GM12891 (cell line): ENCODE data around the gene RER1.

Source experiments
- DNase-seq: peaks from one replicate; pipeline ENCODE4 v3.0.0; 2011; ENCODE audit warnings: low spot score; ENCODE audit not compliant: insufficient read length
- FAIRE-seq: peaks from 2 replicates; lab custom pipeline; 2011; peaks lifted over from hg19 to GRCh38; lab: Jason Lieb, UNC
- PAX5 ChIP-seq: IDR thresholded peaks from 2 replicates; pipeline ENCODE4 v1.6.1; 2011; ENCODE audit warnings: low read length, moderate library complexity, mild to moderate bottlenecking; ENCODE audit not compliant: insufficient read depth, severe bottlenecking
- POLR2A ChIP-seq: IDR thresholded peaks from 2 replicates; pipeline ENCODE4 v1.6.1; 2011; ENCODE audit warnings: low read depth, low read length, control low read depth
- POLR2AphosphoS5 ChIP-seq: IDR thresholded peaks from 2 replicates; pipeline ENCODE4 v1.6.1; 2011; ENCODE audit warnings: low read depth, low read length, control low read depth
- POU2F2 ChIP-seq: IDR thresholded peaks from 2 replicates; pipeline ENCODE4 v1.6.1; 2011; ENCODE audit warnings: low read depth, mild to moderate bottlenecking, control low read depth, low read length, moderate library complexity
- SPI1 ChIP-seq: IDR thresholded peaks from 2 replicates; pipeline ENCODE4 v1.6.1; 2011; ENCODE audit warnings: low read depth, low read length, control low read depth
- TAF1 ChIP-seq: IDR thresholded peaks from 2 replicates; pipeline ENCODE4 v1.6.1; 2011; ENCODE audit warnings: low read depth, low read length, control low read depth

The RER1 gene

DNA sequence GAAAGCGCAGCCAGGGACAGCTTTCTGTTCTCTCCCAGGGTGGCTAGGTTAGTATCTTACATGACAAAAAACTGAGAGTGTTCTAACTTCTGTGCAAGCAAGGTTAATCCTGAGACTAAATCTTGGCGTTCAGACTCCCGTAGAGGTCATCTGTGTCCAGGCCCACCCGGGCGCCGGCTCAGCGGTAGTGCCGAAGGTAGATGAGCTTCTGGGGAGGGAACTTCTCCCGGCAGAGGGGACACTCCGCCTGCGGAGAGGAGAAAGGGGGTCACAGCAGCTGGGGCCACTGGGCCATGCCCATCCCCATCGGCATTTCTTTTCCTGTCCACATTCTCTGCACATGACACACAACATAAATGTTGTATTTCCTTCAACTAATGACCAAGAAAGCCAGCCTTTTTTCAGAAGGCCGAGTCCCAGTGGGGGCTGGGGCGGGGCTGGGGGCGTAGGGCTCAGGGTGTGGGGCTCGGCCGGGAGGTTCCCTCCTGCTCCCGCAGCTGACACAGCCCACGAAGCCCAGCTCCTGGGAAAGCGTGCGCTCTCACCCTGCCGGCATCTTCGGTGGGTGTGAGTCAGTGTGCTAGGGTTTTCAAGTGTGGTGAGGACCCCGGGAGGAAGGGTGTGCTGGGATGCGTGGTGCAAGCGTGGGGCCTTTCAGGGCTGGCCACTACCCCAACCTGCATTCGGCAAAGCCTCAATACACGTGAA lies 14.1 kb downstream of the RER1 start:
- DNase-seq (no peak), FAIRE-seq (no peak)
- 0 out of 2 replicates have a peak, but pooled peaks have one; percentile 28 for TF ChIP-seq POLR2A
- TF ChIP-seq POU2F2, result no peak
- 0 out of 2 replicates have a peak, but pooled peaks have one; percentile 10 for TF ChIP-seq POLR2AphosphoS5

DNA sequence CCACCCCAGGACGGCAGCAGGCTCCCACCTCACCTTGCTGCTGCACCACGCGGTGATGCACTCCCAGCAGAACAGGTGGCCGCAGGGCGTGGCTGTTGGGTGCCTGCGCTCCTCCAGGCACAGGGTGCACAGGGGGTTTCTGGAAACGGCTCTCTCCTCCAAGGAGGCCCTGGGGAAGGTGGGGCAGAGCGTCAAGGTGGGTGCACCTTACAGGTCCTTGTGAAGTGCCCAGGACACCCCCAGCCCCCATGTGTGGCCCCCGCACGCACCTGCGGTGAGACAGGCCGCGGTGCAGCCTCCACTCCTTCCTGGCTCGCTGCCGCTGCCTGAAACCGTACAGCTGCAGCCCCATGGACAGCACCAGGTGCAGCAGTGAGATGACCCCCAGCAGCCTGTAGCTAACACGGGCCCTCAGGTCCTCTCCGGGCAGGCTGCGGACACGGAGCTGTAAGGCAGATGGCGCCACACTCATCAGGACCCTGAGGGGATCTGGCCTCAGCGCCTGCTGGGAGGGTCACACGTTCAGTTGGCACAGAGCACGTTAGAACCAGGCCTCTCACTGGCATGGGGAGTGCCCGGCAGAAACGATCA lies 14.9 kb downstream of the RER1 start:
- DNase-seq (no peak), FAIRE-seq (no peak)
- no peak for TF ChIP-seq POLR2AphosphoS5
- no peak for TF ChIP-seq PAX5
- TF ChIP-seq POLR2A, result no peak
- no peak for TF ChIP-seq POU2F2
- TF ChIP-seq TAF1, result no peak
- no peak for TF ChIP-seq SPI1

DNA sequence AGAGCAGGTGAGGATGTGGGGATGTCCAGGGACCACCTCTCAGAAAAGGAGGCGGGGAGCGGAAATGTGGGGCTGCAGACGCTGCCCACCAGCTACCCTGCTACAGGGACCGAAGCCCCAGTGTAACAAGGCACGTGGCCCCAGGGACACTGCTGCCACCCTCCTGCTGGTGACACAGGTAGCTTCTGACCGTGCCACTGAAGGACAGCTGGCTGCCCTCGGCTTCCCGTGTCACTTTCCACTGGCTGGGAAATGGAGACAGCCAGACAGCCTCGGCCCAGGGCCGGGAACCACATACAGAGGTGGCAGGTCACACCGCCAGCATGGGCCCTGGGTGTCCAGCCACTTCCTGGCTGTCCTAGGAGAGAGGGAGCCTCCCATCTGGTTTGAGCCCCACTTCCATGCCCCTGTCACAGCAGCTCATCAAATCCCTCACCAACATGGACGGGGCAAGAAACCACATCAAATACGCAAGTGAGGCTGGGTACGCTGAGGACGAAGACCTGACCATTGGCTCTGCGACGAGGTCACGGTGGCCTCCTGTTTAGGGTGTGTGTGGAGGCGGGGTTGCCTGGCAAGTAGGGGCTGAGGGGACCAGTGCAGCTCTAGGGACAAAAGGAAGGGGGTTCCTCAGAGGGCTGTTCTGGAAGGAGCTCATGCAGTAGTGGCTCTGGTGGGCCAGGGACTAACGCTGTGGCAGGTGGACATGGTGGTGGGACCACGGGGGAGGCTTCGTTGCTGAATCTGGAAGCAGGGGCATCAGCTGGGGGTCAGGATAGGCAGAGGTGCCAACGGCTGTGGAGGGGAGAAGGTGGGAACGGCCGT lies 15.7 kb downstream of the RER1 start:
- DNase-seq (no peak), FAIRE-seq (no peak)
- TF ChIP-seq POLR2A (no peak), TAF1 (no peak), SPI1 (no peak), POU2F2 (no peak), PAX5 (no peak), POLR2AphosphoS5 (no peak)

- FAIRE-seq (no peak), DNase-seq (no peak)
- TF ChIP-seq POLR2AphosphoS5 (no peak), TAF1 (no peak), POU2F2 (no peak), PAX5 (no peak), POLR2A (no peak), SPI1 (no peak)
These were observed 16.3 kb downstream of the RER1 start for GRCh38 chr1:2407991-2408275.

DNA sequence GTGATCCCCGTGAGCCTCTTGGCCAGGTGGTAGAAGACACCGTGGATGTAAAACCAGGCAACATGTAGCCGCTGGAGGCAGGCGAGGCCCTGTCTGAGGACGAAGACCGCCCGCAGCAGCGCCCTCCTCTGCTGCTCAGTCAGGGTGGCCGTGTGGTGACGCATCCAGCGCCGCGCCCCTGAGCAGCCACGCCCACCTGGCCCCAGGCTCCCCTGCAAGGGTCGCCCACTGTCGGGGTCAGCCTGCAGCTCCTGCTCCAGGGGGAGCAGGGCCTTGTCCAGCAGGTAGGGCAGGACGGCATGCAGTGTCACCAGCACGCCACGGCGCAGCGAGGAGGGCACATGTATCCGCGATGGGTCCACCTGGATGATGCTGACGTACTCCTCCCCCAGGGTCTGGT lies 16.8 kb downstream of the RER1 start:
- FAIRE-seq (no peak), DNase-seq (no peak)
- TF ChIP-seq SPI1 (no peak), PAX5 (no peak), TAF1 (no peak), POLR2A (no peak), POLR2AphosphoS5 (no peak), POU2F2 (no peak)

DNA sequence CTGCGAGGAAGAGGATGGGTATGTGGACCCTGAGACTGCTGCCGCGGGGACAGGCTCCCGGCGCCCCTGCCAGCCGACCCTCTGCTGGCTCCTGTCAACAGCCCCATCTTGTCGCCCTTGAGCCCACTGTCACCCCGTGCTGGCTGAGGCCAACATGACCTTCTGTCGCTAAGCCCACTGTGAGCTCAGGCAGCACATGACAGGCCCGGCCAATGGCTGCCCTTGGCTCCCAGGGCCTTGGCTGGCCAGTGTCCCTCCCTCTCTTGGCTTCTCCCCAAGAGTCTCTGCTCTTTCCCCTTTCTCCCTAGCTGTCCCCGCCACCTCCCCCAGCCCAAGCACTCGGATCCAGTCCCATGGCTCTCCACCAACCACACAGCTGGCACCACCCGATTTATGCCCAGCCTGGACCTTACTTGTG lies 17.2 kb downstream of the RER1 start:
- no peak for DNase-seq
- FAIRE-seq, result no peak
- TF ChIP-seq TAF1 (no peak), SPI1 (no peak), POU2F2 (no peak), POLR2AphosphoS5 (no peak), PAX5 (no peak), POLR2A (no peak)

DNA sequence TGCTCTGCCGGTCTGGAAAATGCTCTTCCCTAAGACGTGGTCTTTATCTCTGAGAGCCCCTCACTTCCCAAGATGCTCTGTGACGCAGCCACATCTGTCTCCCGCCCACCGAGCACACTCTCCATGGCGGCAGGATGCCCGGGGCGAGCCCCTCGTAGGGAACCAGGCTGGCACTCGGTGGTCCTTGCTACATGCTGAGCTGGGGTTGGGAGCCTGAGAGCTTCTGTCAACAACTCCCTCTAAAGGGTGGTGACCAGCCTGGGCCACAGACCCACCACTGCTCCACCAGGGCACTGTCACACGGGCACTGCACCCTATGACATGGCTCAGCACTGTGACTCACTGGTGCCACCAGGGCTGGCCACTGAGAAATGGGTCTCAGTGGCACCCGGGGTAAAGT lies 18.1 kb downstream of the RER1 start:
- DNase-seq (no peak), FAIRE-seq (no peak)
- TF ChIP-seq SPI1, result no peak
- TF ChIP-seq TAF1, result no peak
- TF ChIP-seq POU2F2, result no peak
- no peak for TF ChIP-seq PAX5
- no peak for TF ChIP-seq POLR2AphosphoS5
- no peak for TF ChIP-seq POLR2A

DNA sequence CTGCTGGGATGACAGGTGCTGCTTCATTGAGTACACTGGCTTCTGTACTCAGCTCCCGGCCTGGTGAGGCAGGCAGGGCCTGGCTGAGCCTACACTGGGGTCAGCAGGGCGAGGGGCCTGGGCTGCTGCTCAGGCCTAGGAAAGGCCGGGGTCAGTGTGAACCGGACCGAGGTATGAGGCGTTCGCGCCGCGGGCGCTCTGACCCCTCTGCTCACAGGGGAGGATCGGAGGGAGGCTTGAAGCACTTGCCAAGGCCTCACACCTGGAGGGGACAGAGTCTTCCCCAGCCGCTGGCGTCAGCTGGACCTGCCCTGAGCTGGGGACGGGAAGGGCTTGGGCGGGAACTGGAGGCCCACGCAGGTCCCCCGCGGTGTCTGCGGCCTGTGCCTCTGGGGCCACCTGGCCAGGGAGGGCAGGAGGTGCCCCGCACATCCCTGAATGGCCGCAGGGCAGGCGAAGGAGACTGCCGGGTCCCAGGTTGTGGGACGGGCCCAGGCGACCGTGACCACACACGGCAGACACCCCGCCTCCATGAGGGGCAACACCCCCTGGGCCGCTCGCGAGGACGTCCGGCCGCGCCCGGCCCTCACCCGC lies 20.3 kb downstream of the RER1 start:
- no peak for DNase-seq
- FAIRE-seq, result no peak
- TF ChIP-seq POLR2A, result no peak
- no peak for TF ChIP-seq SPI1
- TF ChIP-seq PAX5, result peak; percentile 94

- DNase-seq (peak; percentile 98), FAIRE-seq (peak; percentile 100)
- no peak for TF ChIP-seq POLR2AphosphoS5
- no peak for TF ChIP-seq PAX5
- TF ChIP-seq POLR2A, result no peak
- TF ChIP-seq TAF1, result no peak
- TF ChIP-seq SPI1, result no peak
- no peak for TF ChIP-seq POU2F2
These were observed 20.7 kb downstream of the RER1 start, which contains the start of gene PEX10 for GRCh38 chr1:2412395-2412772. Gene PEX10, minus strand, starts transcription at chr1:2412564. Its CDS starts 62 bp downstream, at chr1:2412502.
